Measurements from ENCODE around the gene SLC40A1.

GRCh38 chr2:189594305-189594704, 13.7 kb upstream of the SLC40A1 start:
- TF ChIP-seq CTCF (conservative IDR thresholded peaks at IDR 0.05; ENCODE audit: low read length) (no peak), EZH2phosphoT487 (IDR thresholded peaks at IDR 0.05; ENCODE audit: borderline replicate concordance, low read depth, low read length) (no peak)
